K562 (cell line): ENCODE results near the gene PRTN3. TPM values are rescaled to one million over a fixed set of nuclear protein-coding genes. Genes with fewer than 3 reads are reported as not detected.

Source experiments
- AFF1 ChIP-seq, 2 experiments: fragments of 450-650 bp; IDR thresholded peaks; 2 replicates each; pipeline ENCODE4 v1.6.1; 2018; ENCODE audit warnings: mild to moderate bottlenecking in 2 of 2, low read depth in 1 of 2; ENCODE audit not compliant: partially characterized antibody in 2 of 2
- ATF4 ChIP-seq: fragments of 450-650 bp; formaldehyde crosslinking; IDR thresholded peaks from 2 replicates; pipeline ENCODE4 v1.4.0; 2022; ENCODE audit warnings: mild to moderate bottlenecking, moderate library complexity
- E4F1 ChIP-seq: fragments of 250-450 bp; sonication (Bioruptor Pico); IDR thresholded peaks from 2 replicates; pipeline ENCODE4 v1.5.0; 2021; ENCODE audit warnings: mild to moderate bottlenecking, borderline replicate concordance
- FIP1L1 ChIP-seq: fragments of 200-400 bp; formaldehyde crosslinking; IDR thresholded peaks from 2 replicates; pipeline ENCODE4 v1.6.1; 2018; ENCODE audit warnings: mild to moderate bottlenecking, low read depth, low read length; ENCODE audit not compliant: poor library complexity, severe bottlenecking
- KHSRP ChIP-seq: fragments of 450-650 bp; IDR thresholded peaks from 2 replicates; pipeline ENCODE4 v1.6.1; 2017
- MAZ ChIP-seq, 2 experiments: fragments of 450-650 bp in 1 of 2; sonication (generic) in 1 of 2; formaldehyde crosslinking; IDR thresholded peaks in 1 of 2; conservative IDR thresholded peaks in 1 of 2; 2 replicates each; pipeline versions ENCODE4 v1.4.0 to v1.5.0; 2020; ENCODE audit warnings: mild to moderate bottlenecking in 1 of 2, missing genetic modification reagents in 1 of 2
- MTA3 ChIP-seq: fragments of 450-650 bp; formaldehyde crosslinking; IDR thresholded peaks from 2 replicates; pipeline ENCODE4 v1.6.1; 2017; ENCODE audit warnings: mild to moderate bottlenecking, borderline replicate concordance
- PREB ChIP-seq: sonication (generic); formaldehyde crosslinking; IDR thresholded peaks from 2 replicates; pipeline ENCODE4 v1.8.1; 2023; ENCODE audit warnings: mild to moderate bottlenecking, missing genetic modification reagents
- XRCC3 ChIP-seq: fragments of 450-650 bp; IDR thresholded peaks from 2 replicates; pipeline ENCODE4 v1.6.1; 2017; ENCODE audit warnings: mild to moderate bottlenecking, moderate library complexity
- ZNF124 ChIP-seq: sonication (generic); formaldehyde crosslinking; IDR thresholded peaks from 2 replicates; pipeline ENCODE4 v1.8.1; 2022; ENCODE audit warnings: missing genetic modification reagents
- ZNF232 ChIP-seq: sonication (generic); formaldehyde crosslinking; IDR thresholded peaks from 2 replicates; pipeline ENCODE4 v1.8.0; 2022; ENCODE audit warnings: mild to moderate bottlenecking, missing genetic modification reagents
- ZNF511 ChIP-seq: sonication (generic); formaldehyde crosslinking; IDR thresholded peaks from 2 replicates; pipeline ENCODE4 v1.8.0; 2022; ENCODE audit warnings: mild to moderate bottlenecking, missing genetic modification reagents
- ZNF583 ChIP-seq: fragments of 250-450 bp; sonication (Bioruptor Pico); IDR thresholded peaks from 2 replicates; pipeline ENCODE4 v1.4.0; 2020
- polyA plus RNA-seq, 8 experiments: library from polyadenylated mRNA; depleted of rRNA in 4 of 8; stranded (reverse) in 5 of 8; unstranded in 3 of 8; fragments of >200 nt; fragmentation: Nextera tagmentation in 2 of 8; fragmentation: Illumina TruSeq in 1 of 8; extraction: Ambion mirVana in 2 of 8; extraction: Trizol in 1 of 8; gene quantifications; 2 replicates each; pipeline versions ENCODE4 v1.2.1 to v1.2.3, GENCODE V29; 2011 to 2014; ENCODE audit warnings: inconsistent platforms in 1 of 8, missing spikeins in 1 of 8
- total RNA-seq, 7 experiments: library from RNA; depleted of rRNA in 6 of 7; stranded (reverse); fragments of >200 nt in 6 of 7; fragmentation: Illumina TruSeq in 2 of 7; extraction: Trizol in 2 of 7; gene quantifications; 2 replicates each; pipeline versions ENCODE4 v1.2.1 to v1.2.3, GENCODE V29; 2011 to 2021; ENCODE audit warnings: low replicate concordance in 1 of 7
- TF ChIP-seq, protein P1 (sequence below): fragments of 450-650 bp; formaldehyde crosslinking; IDR thresholded peaks from 2 replicates; pipeline ENCODE4 v1.4.0; 2022; ENCODE audit warnings: missing genetic modification characterization

PRTN3 gene
- total and polyA plus RNA-seq, 9 of the 15 experiments (the other 6 are each of a cell fraction or from before 2014, with no cell fraction given): 0.14 to 0.86 (median 0.43) TPM; not detected in 3

- peak; percentile 80 for TF ChIP-seq FIP1L1
- TF ChIP-seq ZNF124: no peak
- TF ChIP-seq XRCC3: no peak
- no peak for TF ChIP-seq E4F1
- peak; percentile 21; the same call in 1 of the 2 replicates for TF ChIP-seq ZNF511 (CRISPR knock-in tag)
- TF ChIP-seq MAZ (CRISPR knock-in tag; conservative IDR thresholded peaks at IDR 0.05 in 1 of 2, IDR thresholded peaks at IDR 0.05 in 1 of 2): peak in 1 of 2 experiments; percentile 44; a peak in 2 of 4 replicates
- TF ChIP-seq KHSRP: no peak
- TF ChIP-seq, protein P1, sequence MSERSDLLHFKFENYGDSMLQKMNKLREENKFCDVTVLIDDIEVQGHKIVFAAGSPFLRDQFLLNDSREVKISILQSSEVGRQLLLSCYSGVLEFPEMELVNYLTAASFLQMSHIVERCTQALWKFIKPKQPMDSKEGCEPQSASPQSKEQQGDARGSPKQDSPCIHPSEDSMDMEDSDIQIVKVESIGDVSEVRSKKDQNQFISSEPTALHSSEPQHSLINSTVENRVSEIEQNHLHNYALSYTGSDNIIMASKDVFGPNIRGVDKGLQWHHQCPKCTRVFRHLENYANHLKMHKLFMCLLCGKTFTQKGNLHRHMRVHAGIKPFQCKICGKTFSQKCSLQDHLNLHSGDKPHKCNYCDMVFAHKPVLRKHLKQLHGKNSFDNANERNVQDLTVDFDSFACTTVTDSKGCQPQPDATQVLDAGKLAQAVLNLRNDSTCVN (CRISPR knock-in tag): no peak
- TF ChIP-seq ZNF583: no peak
- TF ChIP-seq MTA3: no peak
- no peak for TF ChIP-seq PREB (CRISPR knock-in tag)
- TF ChIP-seq AFF1 (IDR thresholded peaks at IDR 0.05; ENCODE audit: low read depth in 1 of 2, partially characterized antibody in 2 of 2): no peak
- no peak for TF ChIP-seq ZNF232 (CRISPR knock-in tag)
- no peak for TF ChIP-seq ATF4 (CRISPR knock-in tag)
Observed at GRCh38 chr19:871446-872265, 30.9 kb downstream of the PRTN3 start (continued).
